ENCODE data around the gene HOXA13.

DNA sequence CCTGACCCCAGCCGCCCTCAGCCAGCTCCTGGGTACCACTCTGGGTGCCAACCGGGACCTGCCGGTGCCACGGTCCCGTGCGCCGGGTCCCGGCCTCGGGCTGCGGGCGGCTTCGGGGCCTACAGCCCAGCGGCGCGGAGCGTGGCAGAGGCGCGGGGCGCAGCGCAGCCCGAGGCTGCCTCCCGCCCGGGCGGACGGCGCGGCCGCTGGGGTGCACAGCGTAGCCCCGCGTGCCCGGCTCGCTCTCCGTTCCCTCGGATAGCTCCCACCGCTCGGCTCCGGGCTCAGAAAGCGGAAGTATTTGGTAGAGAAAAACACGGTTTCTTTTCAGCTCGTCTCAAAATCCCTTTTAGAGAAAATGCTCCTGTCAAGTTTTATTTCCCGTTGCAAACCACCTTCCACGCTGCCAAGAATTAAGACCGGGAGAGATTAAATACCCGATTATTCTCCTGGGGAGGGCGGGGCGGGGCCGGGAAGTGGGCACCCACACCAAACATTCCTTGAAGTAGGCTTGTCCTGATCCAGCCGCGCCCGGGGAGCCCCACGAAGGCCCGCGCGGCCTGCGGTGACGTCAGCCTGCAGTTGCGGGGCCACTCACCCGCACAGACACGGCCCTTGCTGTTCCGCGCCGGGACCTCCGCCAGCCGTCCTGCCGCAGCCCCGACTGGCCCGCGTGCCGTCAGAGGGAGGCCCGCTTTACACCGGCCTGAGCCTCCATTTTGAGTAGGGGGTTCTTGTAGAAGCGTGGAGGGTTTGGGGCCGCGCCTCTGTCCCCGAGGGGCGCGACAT, 7.2 kb downstream of the HOXA13 start:
- TF ChIP-seq, protein P1, sequence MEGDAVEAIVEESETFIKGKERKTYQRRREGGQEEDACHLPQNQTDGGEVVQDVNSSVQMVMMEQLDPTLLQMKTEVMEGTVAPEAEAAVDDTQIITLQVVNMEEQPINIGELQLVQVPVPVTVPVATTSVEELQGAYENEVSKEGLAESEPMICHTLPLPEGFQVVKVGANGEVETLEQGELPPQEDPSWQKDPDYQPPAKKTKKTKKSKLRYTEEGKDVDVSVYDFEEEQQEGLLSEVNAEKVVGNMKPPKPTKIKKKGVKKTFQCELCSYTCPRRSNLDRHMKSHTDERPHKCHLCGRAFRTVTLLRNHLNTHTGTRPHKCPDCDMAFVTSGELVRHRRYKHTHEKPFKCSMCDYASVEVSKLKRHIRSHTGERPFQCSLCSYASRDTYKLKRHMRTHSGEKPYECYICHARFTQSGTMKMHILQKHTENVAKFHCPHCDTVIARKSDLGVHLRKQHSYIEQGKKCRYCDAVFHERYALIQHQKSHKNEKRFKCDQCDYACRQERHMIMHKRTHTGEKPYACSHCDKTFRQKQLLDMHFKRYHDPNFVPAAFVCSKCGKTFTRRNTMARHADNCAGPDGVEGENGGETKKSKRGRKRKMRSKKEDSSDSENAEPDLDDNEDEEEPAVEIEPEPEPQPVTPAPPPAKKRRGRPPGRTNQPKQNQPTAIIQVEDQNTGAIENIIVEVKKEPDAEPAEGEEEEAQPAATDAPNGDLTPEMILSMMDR (IDR thresholded peaks at IDR 0.05): no peak
- TF ChIP-seq POLR2A (IDR thresholded peaks at IDR 0.05) (no peak), POLR2AphosphoS5 (IDR thresholded peaks at IDR 0.05) (no peak)

Data from upper lobe of left lung (tissue), 4 donors.